Measurements from ENCODE around the gene SMARCD2. TPM values are rescaled to one million over a fixed set of nuclear protein-coding genes. Genes with fewer than 3 reads are reported as not detected.
"Not testable (repeated sequence)": the region's sequence is repeated elsewhere in the genome, so short reads cannot be mapped to it uniquely, and the experiment has no call there.

The SMARCD2 gene
- total RNA-seq, 2 experiments from 2014 or later, result 100.0 to 101 TPM

DNA sequence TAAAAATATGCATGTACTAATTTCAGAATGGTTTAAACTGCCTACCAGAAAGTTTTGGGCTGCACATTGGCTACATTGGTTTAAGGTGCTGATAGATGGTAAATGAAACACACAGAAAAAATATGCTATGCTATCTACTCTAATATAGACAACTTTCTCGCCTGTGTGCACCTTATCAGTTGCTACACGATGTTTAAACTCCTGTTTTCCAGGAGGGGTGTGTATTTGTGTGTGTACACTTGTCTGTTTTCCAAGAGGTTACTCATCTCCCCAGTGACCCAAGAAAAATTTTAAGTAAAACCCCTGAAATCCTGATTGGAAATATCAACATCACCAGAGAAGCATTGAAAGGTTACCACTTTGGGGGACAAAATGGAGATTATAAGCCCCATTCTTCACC is 36.9 kb downstream of the SMARCD2 start:
- Mint-ChIP-seq H3K4me3 (no peak overlapping the region), H3K27me3 (no peaks in the 10 kb centered on the region), H3K4me1 (peaks cover 9% of the 10 kb centered on the region), H3K27ac (peak overlapping the region; percentile 51), H3K9me3 (ENCODE audit: low read depth) (no peaks in the 10 kb centered on the region), H3K36me3 (ENCODE audit: low read depth) (peaks cover 53% of the 10 kb centered on the region)
- CTCF ChIA-PET, result interaction anchor here (1.0 to 1.4 kb wide), 3 partner anchors 13 to 43 kb away, joined by 3 to 4 read pairs (median 3); no protein-coding TSS in a partner anchor
- ATAC-seq, result no peak
- no peak for DNase-seq
- POLR2A ChIA-PET, result no interaction called here
- intact Hi-C loops (cut with DNase I, micrococcal nuclease), result no loop called here

DNA sequence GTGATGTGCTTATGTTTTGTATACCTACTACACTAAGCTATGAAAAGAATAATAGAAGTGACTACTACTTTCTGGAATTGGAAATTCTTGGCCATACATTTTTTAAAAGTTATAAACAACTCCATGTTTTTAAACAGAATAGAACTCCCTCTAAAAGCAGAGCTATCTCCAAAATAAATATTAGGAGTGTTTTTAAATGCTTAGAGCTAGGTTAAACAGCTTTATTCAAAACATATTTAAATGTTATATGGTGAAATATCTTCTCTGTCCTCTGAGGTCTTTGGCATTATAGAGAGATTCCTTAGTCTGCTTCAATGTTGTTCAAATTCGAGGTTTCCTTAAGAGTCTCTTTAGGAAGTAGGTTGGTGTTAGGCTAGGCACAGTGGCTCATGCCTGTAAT is 38.2 kb downstream of the SMARCD2 start:
- DNase-seq (no peak), ATAC-seq (no peak)
- intact Hi-C loops (cut with DNase I, micrococcal nuclease), result no loop called here
- POLR2A ChIA-PET, result no interaction called here
- CTCF ChIA-PET, result interaction anchor here (0.7 to 1.6 kb wide), 10 partner anchors 14 to 397 kb away, joined by 3 to 4 read pairs (median 3); no protein-coding TSS in a partner anchor
- Mint-ChIP-seq H3K9me3 (ENCODE audit: low read depth) (no peaks in the 10 kb centered on the region), H3K36me3 (ENCODE audit: low read depth) (peaks cover 55% of the 10 kb centered on the region), H3K27ac (peak overlapping the region; percentile 70), H3K4me3 (no peak overlapping the region), H3K4me1 (peaks cover 12% of the 10 kb centered on the region), H3K27me3 (no peaks in the 10 kb centered on the region)

DNA sequence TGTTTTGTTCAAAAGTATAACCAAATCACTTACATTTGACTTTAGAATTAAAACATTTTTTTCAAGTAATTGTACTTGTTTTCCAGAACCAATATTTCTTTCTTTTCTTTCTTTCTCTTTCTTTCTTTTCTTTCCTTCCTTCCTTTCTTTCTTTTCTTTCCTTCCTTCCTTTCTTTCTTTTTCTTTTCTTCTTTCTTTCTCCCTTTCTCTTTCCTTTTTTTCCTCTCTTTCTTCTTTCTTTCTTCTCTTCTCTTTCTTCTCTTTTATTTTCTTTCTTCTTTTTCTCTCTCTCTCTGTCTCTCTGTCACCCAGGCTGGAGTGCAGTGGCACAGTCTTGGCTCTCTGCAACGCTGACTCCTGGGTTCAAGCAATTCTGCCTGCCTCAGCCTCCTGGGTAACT is 41.7 kb downstream of the SMARCD2 start:
- Mint-ChIP-seq H3K4me1 (peaks cover 5% of the 10 kb centered on the region), H3K27ac (no peak overlapping the region), H3K9me3 (ENCODE audit: low read depth) (no peaks in the 10 kb centered on the region), H3K4me3 (no peak overlapping the region), H3K27me3 (no peaks in the 10 kb centered on the region), H3K36me3 (ENCODE audit: low read depth) (peaks cover 56% of the 10 kb centered on the region)
- ATAC-seq (no peak), DNase-seq (no peak)
- ChIA-PET CTCF (interaction anchor here (1.2 kb wide), 1 partner anchor 11 kb away, joined by 3 read pairs; no protein-coding TSS in a partner anchor), POLR2A (no interaction called here)
- intact Hi-C loops (cut with DNase I, micrococcal nuclease), result no loop called here

DNA sequence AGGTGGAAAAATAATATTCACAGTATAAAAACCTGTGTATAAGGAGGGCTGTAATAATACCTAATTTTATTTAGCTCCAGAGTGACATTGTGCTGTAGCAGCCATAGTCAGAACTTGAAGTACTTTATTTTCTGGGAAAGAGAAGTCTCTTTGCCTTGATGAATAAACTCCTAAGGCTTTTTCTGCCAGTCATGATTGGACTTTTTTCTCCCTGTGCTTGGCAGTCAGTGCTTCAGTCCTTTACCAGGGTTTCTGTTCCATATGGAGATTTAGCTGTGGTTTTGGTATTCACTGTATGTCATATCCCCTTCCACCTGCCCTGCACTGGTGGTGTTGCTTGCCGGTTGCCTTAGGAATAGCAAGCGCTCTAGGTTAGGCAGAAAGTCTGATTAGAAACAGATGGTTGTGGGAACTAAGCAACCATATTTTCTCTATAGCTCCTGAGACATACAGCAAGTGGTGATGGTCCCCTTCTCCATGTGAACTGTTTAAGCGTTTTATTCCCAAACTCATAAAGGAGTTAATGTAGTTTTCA is 43.8 kb downstream of the SMARCD2 start:
- ATAC-seq (no peak), DNase-seq (no peak)
- H3K4me1 Mint-ChIP-seq, result peaks cover 6% of the 10 kb centered on the region
- peaks cover 63% of the 10 kb centered on the region for H3K36me3 Mint-ChIP-seq (ENCODE audit: low read depth)
- H3K4me3 Mint-ChIP-seq, result no peak overlapping the region
- H3K27ac Mint-ChIP-seq, result no peak overlapping the region
- POLR2A ChIA-PET, result no interaction called here
- CTCF ChIA-PET, result interaction anchor here (0.9 to 1.4 kb wide), 3 partner anchors 31 to 50 kb away, joined by 3 to 5 read pairs (median 3); no protein-coding TSS in a partner anchor
- H3K9me3 Mint-ChIP-seq (ENCODE audit: low read depth), result no peaks in the 10 kb centered on the region
- intact Hi-C loops (cut with DNase I, micrococcal nuclease), result no loop called here
- H3K27me3 Mint-ChIP-seq, result no peaks in the 10 kb centered on the region

DNA sequence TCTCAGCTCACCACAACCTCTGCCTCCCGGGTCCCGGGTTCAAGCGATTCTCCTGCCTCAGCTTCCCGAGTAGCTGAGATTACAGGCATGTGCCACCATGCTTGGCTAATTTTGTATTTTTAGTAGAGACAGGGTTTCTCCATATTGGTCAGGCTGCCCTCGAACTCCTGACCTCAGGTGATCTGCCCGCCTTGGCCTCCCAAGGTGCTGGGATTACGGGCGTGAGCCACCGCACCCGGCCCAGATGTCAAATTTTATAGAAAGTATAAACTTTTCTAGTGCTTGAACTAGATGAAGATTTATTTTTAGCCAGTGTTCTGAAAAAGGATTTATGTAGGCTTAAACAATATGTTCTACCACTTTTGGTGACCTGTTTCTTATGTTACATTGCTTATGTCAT is 46.1 kb downstream of the SMARCD2 start:
- peaks cover 66% of the 10 kb centered on the region for H3K36me3 Mint-ChIP-seq (ENCODE audit: low read depth)
- H3K27me3 Mint-ChIP-seq; H3K4me1 Mint-ChIP-seq; H3K4me3 Mint-ChIP-seq; H3K27ac Mint-ChIP-seq; intact Hi-C loops (cut with DNase I, micrococcal nuclease); H3K9me3 Mint-ChIP-seq (ENCODE audit: low read depth); DNase-seq; ATAC-seq: not testable (repeated sequence)
- CTCF ChIA-PET, result interaction anchor here (1.2 kb wide), 1 partner anchor 22 kb away, joined by 3 read pairs; no protein-coding TSS in a partner anchor
- POLR2A ChIA-PET, result interaction anchor here (0.6 kb wide), 1 partner anchor 25 kb away, joined by 3 read pairs; no protein-coding TSS in a partner anchor

DNA sequence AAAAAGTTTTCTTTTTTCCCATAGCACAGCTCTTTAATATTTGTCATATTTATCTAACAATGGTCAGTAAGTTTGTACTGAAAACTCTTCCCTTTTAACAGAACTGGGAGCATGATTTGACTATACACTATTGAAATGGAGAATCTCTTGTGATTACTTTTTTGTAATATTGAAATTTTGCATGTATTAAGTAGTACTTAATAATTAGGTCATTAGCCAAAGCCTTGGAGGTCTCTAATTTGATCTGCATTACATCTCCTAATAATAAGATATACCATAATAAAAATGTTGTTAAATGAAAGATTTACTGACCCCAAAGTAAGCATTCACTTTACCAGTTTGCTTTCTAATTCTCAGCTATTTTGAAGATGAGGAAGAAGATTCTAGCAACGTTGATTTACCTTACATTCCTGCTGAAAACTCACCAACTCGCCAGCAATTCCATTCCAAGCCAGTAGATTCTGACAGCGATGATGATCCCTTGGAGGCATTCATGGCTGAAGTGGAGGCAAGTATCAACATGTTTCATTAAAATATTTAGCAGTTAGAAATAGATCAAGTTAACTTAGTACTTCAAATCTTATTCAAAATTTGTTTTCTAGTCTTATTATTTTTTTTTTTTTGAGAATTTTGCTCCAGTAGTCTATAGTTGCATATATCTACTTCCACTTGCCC is 50.3 kb downstream of the SMARCD2 start:
- H3K4me1 Mint-ChIP-seq, result peaks cover 3% of the 10 kb centered on the region
- ChIA-PET POLR2A (no interaction called here), CTCF (interaction anchor here (0.7 kb wide), 1 partner anchor 81 kb away, joined by 5 read pairs; no protein-coding TSS in a partner anchor)
- no peak for ATAC-seq
- no peak overlapping the region for H3K4me3 Mint-ChIP-seq
- intact Hi-C loops (cut with DNase I, micrococcal nuclease), result no loop called here
- H3K36me3 Mint-ChIP-seq (ENCODE audit: low read depth), result peaks cover 50% of the 10 kb centered on the region
- H3K27me3 Mint-ChIP-seq, result no peaks in the 10 kb centered on the region
- H3K27ac Mint-ChIP-seq, result no peak overlapping the region
- DNase-seq, result no peak
- no peaks in the 10 kb centered on the region for H3K9me3 Mint-ChIP-seq (ENCODE audit: low read depth)

DNA sequence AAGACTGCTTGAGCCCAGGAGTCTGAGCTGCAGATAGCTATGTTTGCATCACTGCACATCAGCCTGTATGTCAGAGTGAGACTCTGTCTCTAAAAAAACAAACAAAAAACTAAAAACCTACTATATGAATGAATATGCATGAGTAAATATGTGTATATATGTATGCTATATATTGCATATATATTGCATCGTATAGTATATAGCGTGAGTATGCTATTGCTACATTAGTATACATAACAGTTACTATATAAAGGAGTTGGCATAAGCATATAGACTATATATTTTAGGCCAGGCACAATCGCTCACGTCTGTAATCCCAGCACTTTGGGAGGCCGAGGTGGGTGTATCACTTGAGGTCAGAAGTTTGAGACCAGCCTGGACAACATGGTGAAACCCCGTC is 52.4 kb downstream of the SMARCD2 start:
- ATAC-seq, result no peak
- DNase-seq, result no peak
- ChIA-PET CTCF (interaction anchor here (0.7 to 1.2 kb wide), 5 partner anchors 9 to 156 kb away, joined by 3 read pairs; no protein-coding TSS in a partner anchor), POLR2A (interaction anchor here (0.6 kb wide), 1 partner anchor 13 kb away, joined by 3 read pairs; no protein-coding TSS in a partner anchor)
- H3K4me3 Mint-ChIP-seq, result no peak overlapping the region
- intact Hi-C loops (cut with DNase I, micrococcal nuclease), result loop anchor here in 1 of 2 experiments (2.0 kb wide), 1 partner anchor 17 kb away; no protein-coding TSS in a partner anchor
- H3K9me3 Mint-ChIP-seq (ENCODE audit: low read depth), result no peaks in the 10 kb centered on the region
- peaks cover 5% of the 10 kb centered on the region for H3K4me1 Mint-ChIP-seq
- no peaks in the 10 kb centered on the region for H3K27me3 Mint-ChIP-seq
- no peak overlapping the region for H3K27ac Mint-ChIP-seq
- peaks cover 36% of the 10 kb centered on the region for H3K36me3 Mint-ChIP-seq (ENCODE audit: low read depth)

DNA sequence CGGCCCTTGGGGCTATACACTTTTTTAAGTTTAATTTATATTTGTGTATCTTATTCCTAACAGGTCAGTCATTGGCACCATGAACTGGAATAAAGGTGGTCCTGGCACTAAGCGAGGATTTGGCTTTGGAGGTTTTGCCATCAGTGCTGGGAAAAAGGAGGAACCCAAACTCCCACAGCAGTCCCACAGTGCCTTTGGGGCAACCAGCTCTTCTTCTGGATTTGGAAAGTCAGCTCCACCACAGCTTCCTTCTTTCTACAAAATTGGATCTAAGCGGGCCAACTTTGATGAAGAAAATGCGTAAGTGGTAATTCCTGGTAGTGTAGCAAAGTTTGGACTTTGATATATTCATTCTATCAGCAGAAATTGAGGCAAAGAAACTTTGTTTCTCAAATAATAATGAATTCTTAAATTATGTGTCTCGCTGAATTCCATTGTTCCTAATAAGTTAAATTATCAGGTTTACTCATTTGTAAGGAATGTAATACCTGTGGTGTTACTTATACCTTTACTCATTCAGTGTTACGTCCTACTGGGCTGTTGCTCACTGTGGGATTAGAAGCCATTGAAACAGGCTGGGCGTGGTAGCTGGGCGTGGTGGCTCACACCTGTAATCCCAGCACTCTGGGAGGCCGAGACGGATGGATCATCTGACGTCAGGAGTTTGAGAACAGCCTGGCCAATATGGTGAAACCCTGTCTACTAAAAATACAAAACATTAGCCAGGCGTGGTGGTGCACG is 55.3 kb downstream of the SMARCD2 start:
- Mint-ChIP-seq H3K9me3 (ENCODE audit: low read depth) (no peaks in the 10 kb centered on the region), H3K4me3 (no peak overlapping the region), H3K36me3 (ENCODE audit: low read depth) (peaks cover 20% of the 10 kb centered on the region), H3K27me3 (no peaks in the 10 kb centered on the region), H3K27ac (no peak overlapping the region), H3K4me1 (peaks cover 22% of the 10 kb centered on the region)
- ATAC-seq (no peak), DNase-seq (no peak)
- ChIA-PET POLR2A (no interaction called here), CTCF (interaction anchor here (1.1 to 1.6 kb wide), 3 partner anchors 11 to 61 kb away, joined by 3 read pairs; no protein-coding TSS in a partner anchor)
- intact Hi-C loops (cut with DNase I, micrococcal nuclease), result no loop called here

DNA sequence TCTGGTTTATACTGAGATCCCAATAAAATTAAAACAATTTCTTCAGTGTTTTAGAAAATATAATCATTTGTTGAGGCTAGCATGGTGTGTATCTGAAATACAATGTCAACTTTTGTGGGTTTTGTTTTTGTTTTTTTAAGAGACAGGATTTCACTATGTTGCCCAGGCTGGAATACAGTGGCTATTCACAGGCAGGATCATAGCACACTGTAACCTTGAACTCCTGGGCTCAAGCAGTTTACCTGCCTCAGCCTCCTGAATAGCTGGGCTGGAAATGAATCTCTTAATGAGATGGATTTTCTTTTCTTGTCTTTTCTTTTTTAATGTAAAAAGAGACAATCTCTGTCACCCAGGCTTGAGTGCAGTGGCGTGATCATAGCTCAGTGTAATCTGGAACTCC is 56.4 kb downstream of the SMARCD2 start:
- Mint-ChIP-seq H3K4me3 (no peak overlapping the region), H3K4me1 (peaks cover 26% of the 10 kb centered on the region), H3K36me3 (ENCODE audit: low read depth) (peaks cover 22% of the 10 kb centered on the region), H3K27ac (no peak overlapping the region), H3K27me3 (no peaks in the 10 kb centered on the region), H3K9me3 (ENCODE audit: low read depth) (no peaks in the 10 kb centered on the region)
- ChIA-PET CTCF (interaction anchor here (1.1 to 1.6 kb wide), 3 partner anchors 9 to 62 kb away, joined by 3 read pairs; no protein-coding TSS in a partner anchor), POLR2A (no interaction called here)
- ATAC-seq (no peak), DNase-seq (no peak)
- intact Hi-C loops (cut with DNase I, micrococcal nuclease), result no loop called here

DNA sequence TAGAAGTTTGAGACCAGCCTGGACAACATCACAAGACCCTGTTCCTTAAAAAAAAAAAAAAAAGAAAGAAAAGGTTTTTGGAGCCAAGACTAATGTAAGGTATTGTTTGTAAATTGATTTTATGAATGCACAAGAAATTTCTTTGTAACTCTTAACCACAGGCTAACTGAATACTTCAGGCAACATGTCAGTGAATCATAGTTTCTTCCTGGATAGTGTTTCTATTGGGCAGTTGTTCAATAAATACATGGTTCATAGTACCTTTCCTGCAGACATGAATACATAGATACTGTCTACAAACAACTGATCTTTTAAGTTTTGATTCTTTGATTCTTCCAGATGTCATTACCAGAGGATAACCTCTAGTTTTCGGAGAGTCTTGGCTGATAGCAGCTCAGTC is 56.9 kb downstream of the SMARCD2 start:
- Mint-ChIP-seq H3K9me3 (ENCODE audit: low read depth) (no peaks in the 10 kb centered on the region), H3K4me3 (no peak overlapping the region), H3K27ac (peak overlapping the region; percentile 68), H3K36me3 (ENCODE audit: low read depth) (peaks cover 22% of the 10 kb centered on the region), H3K4me1 (peaks cover 31% of the 10 kb centered on the region), H3K27me3 (no peaks in the 10 kb centered on the region)
- intact Hi-C loops (cut with DNase I, micrococcal nuclease), result no loop called here
- DNase-seq (no peak), ATAC-seq (no peak)
- CTCF ChIA-PET, result interaction anchor here (0.7 to 1.6 kb wide), 4 partner anchors 9 to 243 kb away, joined by 3 read pairs; no protein-coding TSS in a partner anchor
- POLR2A ChIA-PET, result no interaction called here

DNA sequence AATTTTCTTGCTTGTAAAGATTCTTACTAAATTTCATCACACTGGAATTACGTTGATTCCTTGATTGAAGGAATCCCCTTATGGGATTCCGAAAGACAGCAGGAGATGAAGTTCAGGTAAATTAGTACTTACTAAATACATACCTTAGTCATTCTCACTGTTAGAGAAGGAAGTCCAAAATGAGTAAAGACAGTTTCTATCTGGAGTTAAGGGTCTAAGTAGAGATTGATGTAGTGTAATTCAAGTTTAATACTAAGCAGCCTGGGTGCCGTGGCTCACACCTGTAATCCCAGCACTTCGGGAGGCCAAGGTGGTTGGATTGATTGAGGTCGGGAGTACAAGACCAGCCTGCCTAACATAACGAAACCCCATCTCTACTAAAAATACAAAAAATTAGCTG is 59.0 kb downstream of the SMARCD2 start:
- ATAC-seq (peak; percentile 77), DNase-seq (no peak)
- peaks cover 21% of the 10 kb centered on the region for H3K36me3 Mint-ChIP-seq (ENCODE audit: low read depth)
- H3K4me1 Mint-ChIP-seq, result peaks cover 44% of the 10 kb centered on the region
- CTCF ChIA-PET, result interaction anchor here (0.9 to 2.2 kb wide), 4 partner anchors 8 to 358 kb away, joined by 3 to 5 read pairs (median 4); no protein-coding TSS in a partner anchor
- no peak overlapping the region for H3K4me3 Mint-ChIP-seq
- intact Hi-C loops (cut with DNase I, micrococcal nuclease), result no loop called here
- POLR2A ChIA-PET, result interaction anchor here (2.5 kb wide), 1 partner anchor 10 kb away, joined by 11 read pairs; the partner anchor contains the start of genes CCDC47 and DDX42
- H3K9me3 Mint-ChIP-seq (ENCODE audit: low read depth), result no peaks in the 10 kb centered on the region
- H3K27ac Mint-ChIP-seq, result peak overlapping the region; percentile 58
- H3K27me3 Mint-ChIP-seq, result no peaks in the 10 kb centered on the region

All from activated CD4-positive, alpha-beta T cell treated with anti-CD3 and anti-CD28 coated beads for 36 hours (primary cell).